ENCODE measurements around the gene SPTB.

DNA sequence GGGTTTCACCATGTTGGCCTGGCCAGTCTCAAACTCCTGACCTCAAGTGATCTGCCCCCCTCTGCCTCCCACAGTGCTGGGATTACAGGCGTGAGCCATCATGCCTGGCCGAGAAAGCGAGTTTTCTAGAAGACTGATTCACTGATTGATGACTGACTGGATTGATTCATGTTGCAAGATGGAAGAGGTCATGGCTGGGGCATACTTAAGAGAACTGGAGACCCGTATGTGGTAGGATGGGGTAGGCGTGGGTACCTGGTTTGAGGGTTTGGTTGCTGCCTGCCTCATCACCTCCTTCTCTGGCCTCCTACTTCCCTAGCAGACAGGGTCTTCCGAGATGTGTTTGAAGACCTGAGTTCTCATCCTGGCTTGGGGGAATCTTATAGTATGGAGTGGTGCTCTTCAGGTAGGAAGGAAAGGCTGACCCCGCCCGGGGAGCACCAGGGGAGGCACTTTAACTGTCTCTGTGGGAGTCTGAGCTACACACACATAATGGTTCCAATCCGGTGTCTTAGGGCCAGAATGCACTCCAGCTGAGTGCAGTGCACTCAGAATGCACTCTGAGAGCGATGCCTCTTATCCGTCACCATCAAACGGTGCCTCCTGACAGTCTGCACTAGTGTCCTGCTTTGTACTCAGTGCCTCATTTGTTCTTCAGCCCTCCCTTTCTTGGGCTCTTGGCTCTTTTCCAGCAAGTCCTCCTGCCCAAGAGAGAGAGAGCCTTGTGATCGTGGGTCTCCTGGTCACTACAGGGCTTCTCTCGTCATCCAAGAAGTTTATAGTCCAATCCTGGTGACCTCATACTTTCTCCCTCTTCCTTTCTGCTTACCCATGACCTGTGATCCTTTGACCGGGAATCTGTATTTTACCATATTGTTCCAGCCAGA, 155.8 kb downstream of the SPTB start:
- TF ChIP-seq CTCF (IDR thresholded peaks at IDR 0.05) = no peak
- no peak for TF ChIP-seq POLR2A (IDR thresholded peaks at IDR 0.05)
- TF ChIP-seq POLR2AphosphoS5 (IDR thresholded peaks at IDR 0.05) = peak in 2 of 4 donors; percentile 12 to 38

Data from sigmoid colon (tissue), 4 donors.